SW480 (cell line): Measurements from ENCODE around the gene CHCHD6.
"Not testable (repeated sequence)": the region's sequence is repeated elsewhere in the genome, so short reads cannot be mapped to it uniquely, and the experiment has no call there.

Experiments used
- DNase-seq: peaks from one replicate; pipeline ENCODE4 v3.0.0-alpha.2; 2016; ENCODE audit warnings: low spot score

The CHCHD6 gene

GRCh38 chr3:126768903-126769302, 64.9 kb downstream of the CHCHD6 start:
- DNase-seq = no peak

- no peak for DNase-seq
Observed at GRCh38 chr3:126770096-126770495, 66.1 kb downstream of the CHCHD6 start.

DNA sequence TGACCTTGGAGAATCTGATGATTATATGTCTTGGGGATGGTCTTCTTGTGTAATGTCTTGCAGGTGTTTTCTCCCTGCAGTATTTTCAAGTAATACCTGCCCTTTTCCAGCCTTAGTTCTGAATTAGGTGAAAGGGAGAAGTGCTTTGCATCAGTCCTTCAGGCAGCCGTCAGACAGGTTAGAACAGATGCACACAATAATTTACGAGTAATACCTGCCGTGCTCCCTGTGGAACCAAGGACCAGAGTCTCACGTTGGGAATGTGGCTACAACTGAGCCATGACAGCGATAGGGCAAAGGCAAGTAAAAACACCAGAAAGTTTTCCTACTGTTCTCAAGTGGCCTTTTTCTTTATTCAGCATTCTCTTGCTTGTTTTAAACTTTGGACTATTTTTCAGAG, 69.1 kb downstream of the CHCHD6 start:
- DNase-seq = no peak

DNA sequence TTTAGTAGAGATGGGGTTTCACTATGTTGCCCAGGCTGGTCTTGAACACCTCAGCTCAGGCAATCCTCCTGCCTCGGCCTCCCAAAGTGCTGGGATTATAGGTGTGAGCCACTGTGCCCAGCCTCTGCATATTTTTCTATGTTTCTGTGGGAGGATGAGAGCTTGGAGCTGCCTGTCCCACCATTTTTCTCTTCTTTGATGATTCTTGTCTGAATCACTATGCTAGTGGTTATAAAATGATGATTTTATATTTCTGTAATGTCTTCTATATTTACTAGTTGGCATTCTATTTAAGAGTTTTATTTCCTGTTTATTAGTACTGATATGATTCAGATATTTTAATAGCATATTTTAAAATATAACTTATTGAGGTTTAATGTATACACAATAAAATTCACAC, 69.7 kb downstream of the CHCHD6 start:
- DNase-seq = no peak

GRCh38 chr3:126777366-126777765, 73.3 kb downstream of the CHCHD6 start:
- no peak for DNase-seq

DNA sequence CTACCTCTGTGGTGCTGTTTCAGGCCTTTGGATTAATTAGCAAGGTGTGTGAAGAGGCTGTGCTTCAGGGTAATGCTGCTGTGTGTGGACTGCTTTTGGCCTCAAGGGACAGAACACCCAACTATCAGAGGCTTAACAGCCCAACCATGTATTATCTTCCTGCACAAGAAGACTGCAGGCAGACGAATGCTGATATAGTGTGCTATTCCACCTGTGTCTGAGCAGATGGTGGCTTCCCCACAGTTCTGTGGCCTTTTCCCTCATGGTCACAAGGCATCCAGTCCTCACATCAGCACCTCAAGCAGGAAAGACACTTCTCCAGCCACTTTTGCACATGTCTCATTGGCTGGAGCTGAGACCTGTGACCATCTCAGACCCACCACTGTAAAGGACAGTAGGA, 76.6 kb downstream of the CHCHD6 start:
- DNase-seq = no peak

- DNase-seq = no peak
Observed at GRCh38 chr3:126781406-126781805, 77.4 kb downstream of the CHCHD6 start.

GRCh38 chr3:126781889-126782491, 78.0 kb downstream of the CHCHD6 start:
- DNase-seq = no peak

- DNase-seq = peak; percentile 75
Observed at GRCh38 chr3:126782536-126782935, 78.5 kb downstream of the CHCHD6 start.

- DNase-seq = no peak
Observed at GRCh38 chr3:126784254-126784653, 80.2 kb downstream of the CHCHD6 start.

DNA sequence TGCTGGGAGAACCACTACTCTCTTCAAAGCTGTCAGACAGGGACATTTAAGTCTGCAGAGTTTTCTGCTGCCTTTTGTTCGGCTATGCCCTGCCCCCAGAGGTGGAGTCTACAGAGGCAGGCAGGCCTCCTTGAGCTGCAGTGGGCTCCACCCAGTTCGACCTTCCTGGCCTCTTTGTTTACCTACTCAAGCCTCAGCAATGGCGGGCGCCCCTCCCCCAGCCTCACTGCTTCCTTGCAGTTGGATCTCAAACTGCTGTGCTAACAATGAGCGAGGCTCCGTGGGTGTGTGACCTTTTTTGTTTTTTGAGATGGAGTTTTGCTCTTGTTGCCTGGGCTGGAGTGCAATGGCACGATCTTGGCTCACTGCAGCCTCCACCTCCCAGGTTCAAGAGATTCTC, 87.3 kb downstream of the CHCHD6 start:
- DNase-seq = not testable (repeated sequence)

DNA sequence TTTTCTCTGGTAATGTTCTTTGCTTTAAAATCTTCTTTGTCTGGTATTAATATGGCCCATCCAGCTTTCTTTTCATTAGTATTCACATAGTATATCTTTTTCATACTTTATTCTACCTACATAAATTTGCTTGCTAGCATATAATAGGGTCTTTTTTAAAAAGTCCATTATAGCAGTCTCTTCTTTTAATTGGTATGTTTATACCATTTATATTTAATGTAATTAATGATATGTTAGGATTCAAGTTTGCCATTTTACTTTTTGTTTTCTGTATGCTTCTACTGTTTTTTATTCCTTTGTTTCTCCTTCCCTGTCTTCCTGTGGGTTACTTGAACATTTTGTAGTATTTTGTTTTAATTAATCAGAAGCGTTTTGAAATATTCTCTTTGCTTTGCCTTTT, 89.0 kb downstream of the CHCHD6 start:
- no peak for DNase-seq

GRCh38 chr3:126797563-126797962, 93.5 kb downstream of the CHCHD6 start:
- no peak for DNase-seq

DNA sequence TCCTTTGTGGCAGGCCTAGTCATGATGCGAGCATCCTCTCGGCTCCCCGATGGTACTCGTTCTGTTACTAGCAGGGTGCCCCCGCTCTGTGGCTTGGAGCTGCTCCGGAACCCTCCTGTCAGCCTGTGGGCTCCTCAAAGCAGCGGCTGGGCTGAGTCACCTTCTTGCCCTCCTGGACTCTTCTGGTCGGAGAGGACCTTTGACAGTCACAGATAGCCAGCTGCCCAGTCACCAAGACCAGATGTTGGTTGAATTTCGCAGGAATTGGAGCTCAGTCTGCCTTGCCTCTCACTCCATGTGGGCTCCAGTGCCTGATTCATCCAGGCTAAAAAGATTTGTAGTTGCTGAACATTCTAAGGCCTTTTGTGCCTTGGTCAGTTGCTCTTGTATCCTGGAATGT, 94.5 kb downstream of the CHCHD6 start:
- no peak for DNase-seq

GRCh38 chr3:126799099-126799498, 95.1 kb downstream of the CHCHD6 start:
- no peak for DNase-seq

GRCh38 chr3:126801312-126801711, 97.3 kb downstream of the CHCHD6 start:
- not testable (repeated sequence) for DNase-seq

GRCh38 chr3:126807795-126808194, 103.8 kb downstream of the CHCHD6 start:
- DNase-seq = no peak

DNA sequence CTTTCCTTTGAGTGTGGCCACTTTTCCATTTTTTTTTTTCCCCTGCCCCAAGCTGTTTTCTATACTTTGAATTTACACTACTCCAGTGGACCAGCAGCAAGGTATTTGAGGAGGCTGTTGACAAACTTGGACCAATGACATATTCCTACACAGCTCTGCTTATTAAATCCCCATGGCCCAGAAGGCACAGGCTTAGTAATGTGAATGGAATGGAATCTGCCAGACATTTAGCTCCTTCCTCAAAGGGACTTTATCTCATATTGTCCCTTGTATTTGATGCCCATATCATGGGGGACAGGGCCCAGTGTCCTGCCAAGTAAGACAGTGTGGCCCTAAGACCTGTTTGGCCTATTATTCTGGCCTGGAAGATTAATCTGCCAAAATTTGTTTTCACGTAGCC, 107.5 kb downstream of the CHCHD6 start:
- DNase-seq = peak; percentile 19

DNA sequence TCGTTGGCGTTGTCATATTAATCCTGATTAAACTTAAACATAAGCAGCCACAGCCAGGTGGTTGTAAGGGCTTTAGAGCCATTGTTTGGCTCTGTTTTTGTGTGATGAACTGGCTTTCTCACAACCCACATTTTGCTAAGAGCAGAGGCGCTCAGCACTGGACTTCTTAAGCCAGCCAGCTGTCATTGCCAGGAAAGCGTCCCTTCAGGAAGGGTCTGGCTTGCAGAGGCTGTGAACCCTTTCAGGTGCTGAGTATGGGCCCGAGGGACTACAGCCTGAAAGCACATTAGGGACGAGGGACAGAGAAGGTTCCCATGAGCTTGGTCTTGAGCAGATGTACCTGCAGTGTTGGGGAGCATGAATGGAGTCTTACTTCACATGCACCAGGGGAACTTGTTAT, 112.3 kb downstream of the CHCHD6 start:
- no peak for DNase-seq

GRCh38 chr3:126816986-126817777, 113.1 kb downstream of the CHCHD6 start:
- DNase-seq = no peak

DNA sequence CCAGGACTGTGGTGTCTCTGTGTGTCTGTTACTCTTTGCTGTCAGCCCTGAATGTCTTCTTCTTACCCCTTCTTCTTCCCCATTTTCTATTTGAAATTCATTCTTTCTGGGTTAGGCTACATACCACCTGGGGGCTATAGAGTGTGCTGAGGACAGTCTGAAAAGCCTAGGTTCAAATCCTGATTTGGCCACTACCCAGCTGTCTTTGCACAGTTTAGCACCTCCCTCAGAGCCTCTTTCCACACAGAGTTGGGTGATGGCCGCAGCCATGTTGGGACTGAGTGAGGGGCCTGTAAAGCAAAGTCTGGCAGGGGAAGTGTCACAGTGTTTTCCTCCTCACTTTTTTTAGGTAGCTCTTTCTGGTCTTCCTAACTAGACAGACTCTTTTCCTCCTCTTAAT, 113.7 kb downstream of the CHCHD6 start:
- DNase-seq = no peak

GRCh38 chr3:126818400-126819095, 114.5 kb downstream of the CHCHD6 start:
- no peak for DNase-seq

DNA sequence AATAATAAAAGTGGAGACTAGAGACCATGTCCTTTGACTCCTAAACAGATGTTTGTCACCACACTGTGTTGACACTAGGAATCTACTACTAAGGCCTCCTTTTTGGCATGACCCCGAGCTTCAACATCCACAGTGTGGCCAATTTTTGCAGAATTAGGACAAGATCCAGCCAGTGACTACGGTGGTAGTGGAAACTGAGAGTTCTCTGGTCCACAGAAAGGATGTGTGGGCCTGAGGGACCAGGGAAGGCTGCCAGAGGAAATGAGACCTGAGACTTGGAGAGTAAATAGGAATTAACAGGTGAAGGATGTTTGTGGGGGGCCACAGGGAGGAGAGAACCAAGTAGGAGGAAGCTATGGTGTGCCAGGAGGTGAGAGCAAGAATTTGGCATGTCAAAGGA, 122.7 kb downstream of the CHCHD6 start:
- DNase-seq = no peak
